Kidney (tissue), 14 donors: ENCODE measurements around the gene ZNF609. TPM values are rescaled to one million over a fixed set of nuclear protein-coding genes. Genes with fewer than 3 reads are reported as not detected.

Experiments
- DNase-seq, 5 donors: peaks; one replicate each; pipeline ENCODE4 v3.0.0-alpha.2; 2013 to 2020
- FAIRE-seq: peaks from 2 replicates; lab custom pipeline; 2012; peaks lifted over from hg19 to GRCh38; lab: Jason Lieb, UNC
- H3K27ac ChIP-seq, 2 donors: one replicate each; pipeline ENCODE4 v1.7.0; 2013; ENCODE audit warnings: low read depth in 2 of 2, low read length in 2 of 2, inconsistent platforms in 1 of 2
- H3K27me3 ChIP-seq: one replicate; pipeline ENCODE4 v1.7.1; 2013; ENCODE audit warnings: low read length, inconsistent platforms; ENCODE audit not compliant: control insufficient read depth, insufficient read depth
- H3K36me3 ChIP-seq, 3 donors: one replicate each; pipeline versions ENCODE4 v1.7.0 to v1.7.1; 2013; ENCODE audit warnings: low read length in 3 of 3, control low read depth in 1 of 3, inconsistent platforms in 1 of 3; ENCODE audit not compliant: insufficient read depth in 3 of 3, control insufficient read depth in 2 of 3
- H3K4me1 ChIP-seq, 3 donors: one replicate each; pipeline versions ENCODE4 v1.7.0 to v1.7.1; 2013; ENCODE audit warnings: low read length in 3 of 3, inconsistent platforms in 1 of 3, low read depth in 1 of 3; ENCODE audit not compliant: control insufficient read depth in 2 of 3, insufficient read depth in 2 of 3
- H3K4me3 ChIP-seq, 3 donors: one replicate each; pipeline versions ENCODE4 v1.7.0 to v1.8.1; 2013; ENCODE audit warnings: low read length in 3 of 3, control low read depth in 1 of 3, inconsistent platforms in 1 of 3
- H3K9ac ChIP-seq, 3 donors: one replicate each; pipeline versions ENCODE4 v1.7.0 to v1.7.1; 2013; ENCODE audit warnings: low read length in 3 of 3, control low read depth in 1 of 3, inconsistent platforms in 1 of 3
- H3K9me3 ChIP-seq, 3 donors: one replicate each; pipeline versions ENCODE4 v1.7.0 to v1.7.1; 2013; ENCODE audit warnings: low read length in 3 of 3, control low read depth in 1 of 3, inconsistent platforms in 1 of 3; ENCODE audit not compliant: control insufficient read depth in 2 of 3, insufficient read depth in 1 of 3
- CTCF ChIP-seq: IDR thresholded peaks from 3 replicates; pipeline ENCODE4 v1.5.1; 2012; ENCODE audit warnings: mild to moderate bottlenecking, moderate library complexity, borderline replicate concordance; ENCODE audit not compliant: insufficient read depth; ENCODE audit errors: extremely low read depth
- intact Hi-C: fragments of 100-400 bp; cut with DNase I; formaldehyde crosslinking; loops from one replicate; pipeline ENCODE4 v1.11.1; 2022
- polyA plus RNA-seq: library from polyadenylated mRNA; stranded (reverse); fragments of 350-450 nt; fragmentation: Illumina TruSeq; extraction: RNeasy Lipid Tissue Mini Kit (QIAGEN cat#74804); gene quantifications from one replicate; pipeline ENCODE4 v1.2.3, GENCODE V29; 2014; ENCODE audit warnings: low read depth, low replicate concordance; ENCODE audit not compliant: insufficient read depth
- total RNA-seq: library from RNA; stranded (reverse); fragmentation: NEBNext Ultra II Directional; extraction: Animal tissue kit (Norgen Biotek cat#: 25700); gene quantifications from one replicate; pipeline ENCODE4 v1.2.1, GENCODE V29; 2021
- donor health status: control.
- donor health status: control.
- donor health status: control.
- donor health status: control.
- donor health status: control.
- donor health status: DM: yes; HTN: yes; CAD: no.
- donor health status: Normal renal cell carcinoma (clear cell type).

The ZNF609 gene
- total and polyA plus RNA-seq, 2 donors from 2014 or later: 3.1 to 37.2 TPM

- FAIRE-seq (no peak), DNase-seq (no peak)
- no peak overlapping the region for H3K27ac ChIP-seq
Measured at GRCh38 chr15:64583519-64583918, 123.1 kb downstream of the ZNF609 start.

GRCh38 chr15:64583983-64584382 lies 123.6 kb downstream of the ZNF609 start:
- H3K4me3 ChIP-seq: no peak overlapping the region
- DNase-seq: no peak
- H3K36me3 ChIP-seq: no peaks in the 10 kb centered on the region
- H3K9ac ChIP-seq: no peak overlapping the region
- no peak for TF ChIP-seq CTCF
- FAIRE-seq: no peak
- no peaks in the 10 kb centered on the region for H3K27me3 ChIP-seq
- intact Hi-C loops: no loop called here
- peaks cover 0 to 3% (median 2%) of the 10 kb centered on the region in 3 donors for H3K9me3 ChIP-seq
- H3K27ac ChIP-seq: no peak overlapping the region
- no peaks in the 10 kb centered on the region for H3K4me1 ChIP-seq

More at GRCh38 chr15:64583519-64583918, 123.1 kb downstream of the ZNF609 start:
- Histone ChIP-seq H3K27me3 (no peaks in the 10 kb centered on the region), H3K4me1 (no peaks in the 10 kb centered on the region), H3K36me3 (no peaks in the 10 kb centered on the region), H3K4me3 (no peak overlapping the region), H3K9me3 (peaks cover 0 to 3% (median 2%) of the 10 kb centered on the region in 3 donors), H3K9ac (no peak overlapping the region)
- intact Hi-C loops: no loop called here
- TF ChIP-seq CTCF: no peak

GRCh38 chr15:64586259-64586870 lies 126.0 kb downstream of the ZNF609 start:
- H3K9me3 ChIP-seq: no peaks in the 10 kb centered on the region

More at GRCh38 chr15:64586259-64586870, 126.0 kb downstream of the ZNF609 start:
- no peaks in the 10 kb centered on the region for H3K4me1 ChIP-seq
- FAIRE-seq (no peak), DNase-seq (no peak)
- no peak overlapping the region for H3K27ac ChIP-seq
- TF ChIP-seq CTCF: no peak
- no peak overlapping the region for H3K9ac ChIP-seq
- no peaks in the 10 kb centered on the region for H3K27me3 ChIP-seq
- H3K4me3 ChIP-seq: no peak overlapping the region
- H3K36me3 ChIP-seq: no peaks in the 10 kb centered on the region
- intact Hi-C loops: no loop called here
